NT2/D1 (cell line): ENCODE measurements around the gene TSC2.

Experiments used
- DNase-seq: peaks from one replicate; pipeline ENCODE4 v3.0.0-alpha.2; 2011; ENCODE audit warnings: low read depth, low spot score
- H3K27me3 ChIP-seq: 2 replicates; pipeline ENCODE4 v1.6.0; 2011; ENCODE audit warnings: mild to moderate bottlenecking; ENCODE audit not compliant: insufficient read length, insufficient read depth
- H3K36me3 ChIP-seq: 2 replicates; pipeline ENCODE4 v1.6.1; 2011; ENCODE audit warnings: mild to moderate bottlenecking, low read length, mixed read lengths; ENCODE audit not compliant: insufficient read depth, insufficient read length
- H3K4me1 ChIP-seq: 2 replicates; pipeline ENCODE4 v1.5.1; 2011; ENCODE audit not compliant: insufficient read depth, insufficient read length
- H3K4me3 ChIP-seq: 2 replicates; pipeline ENCODE4 v1.5.1; 2011; ENCODE audit warnings: low read depth; ENCODE audit not compliant: insufficient read length
- H3K9ac ChIP-seq: 2 replicates; pipeline ENCODE4 v1.6.0; 2011; ENCODE audit warnings: low read depth; ENCODE audit not compliant: insufficient read length
- H3K9me3 ChIP-seq: 2 replicates; pipeline ENCODE4 v1.5.1; 2011; ENCODE audit warnings: mild to moderate bottlenecking, low read length; ENCODE audit not compliant: insufficient read depth
- SUZ12 ChIP-seq: IDR thresholded peaks from 2 replicates; pipeline ENCODE4 v1.6.1; 2011; ENCODE audit not compliant: insufficient read length, insufficient read depth; ENCODE audit errors: extremely low read depth
- YY1 ChIP-seq: IDR thresholded peaks from 2 replicates; pipeline ENCODE4 v1.6.1; 2011; ENCODE audit not compliant: insufficient read length, insufficient read depth
- ZNF274 ChIP-seq: IDR thresholded peaks from 2 replicates; pipeline ENCODE4 v1.6.1; 2011; ENCODE audit warnings: mild to moderate bottlenecking, low read depth, low read length

The TSC2 gene

DNA sequence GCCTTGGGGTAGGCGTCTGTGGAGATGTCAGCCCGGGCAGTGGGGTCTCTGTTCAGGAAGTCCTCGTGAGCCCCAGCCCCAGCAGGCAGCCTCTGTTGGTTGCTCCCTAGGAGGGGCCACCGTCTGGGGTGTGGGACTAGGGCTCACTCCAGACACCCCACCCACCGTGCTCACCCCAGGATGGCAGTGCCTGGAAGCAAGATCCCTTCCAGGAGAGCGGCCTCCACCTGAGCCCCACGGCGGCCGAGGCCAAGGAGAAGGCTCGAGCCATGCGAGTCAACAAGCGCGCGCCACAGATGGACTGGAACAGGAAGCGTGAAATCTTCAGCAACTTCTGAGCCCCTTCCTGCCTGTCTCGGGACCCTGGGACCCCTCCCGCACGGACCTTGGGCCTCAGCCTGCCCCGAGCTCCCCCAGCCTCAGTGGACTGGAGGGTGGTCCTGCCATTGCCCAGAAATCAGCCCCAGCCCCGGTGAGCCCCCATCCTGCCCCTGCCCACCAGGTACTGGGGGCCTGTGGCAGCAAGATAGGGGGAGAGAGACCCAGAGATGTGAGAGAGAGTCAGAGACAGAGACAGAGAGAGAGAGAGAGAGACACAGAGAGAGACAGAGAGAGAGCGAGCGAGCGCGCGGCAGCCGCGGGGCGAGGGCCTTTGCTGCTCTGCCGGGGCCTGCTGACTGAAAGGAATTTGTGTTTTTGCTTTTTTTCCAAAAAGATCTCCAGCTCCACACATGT is 10.0 kb upstream of the TSC2 start:
- TF ChIP-seq ZNF274, result no peak
- no peak for TF ChIP-seq SUZ12
- TF ChIP-seq YY1, result no peak
- DNase-seq, result no peak
- Histone ChIP-seq H3K9ac (no peak overlapping the region), H3K27me3 (no peaks in the 10 kb centered on the region), H3K36me3 (peaks cover 35% of the 10 kb centered on the region), H3K4me3 (no peak overlapping the region), H3K9me3 (no peaks in the 10 kb centered on the region), H3K4me1 (peaks cover 52% of the 10 kb centered on the region)

DNA sequence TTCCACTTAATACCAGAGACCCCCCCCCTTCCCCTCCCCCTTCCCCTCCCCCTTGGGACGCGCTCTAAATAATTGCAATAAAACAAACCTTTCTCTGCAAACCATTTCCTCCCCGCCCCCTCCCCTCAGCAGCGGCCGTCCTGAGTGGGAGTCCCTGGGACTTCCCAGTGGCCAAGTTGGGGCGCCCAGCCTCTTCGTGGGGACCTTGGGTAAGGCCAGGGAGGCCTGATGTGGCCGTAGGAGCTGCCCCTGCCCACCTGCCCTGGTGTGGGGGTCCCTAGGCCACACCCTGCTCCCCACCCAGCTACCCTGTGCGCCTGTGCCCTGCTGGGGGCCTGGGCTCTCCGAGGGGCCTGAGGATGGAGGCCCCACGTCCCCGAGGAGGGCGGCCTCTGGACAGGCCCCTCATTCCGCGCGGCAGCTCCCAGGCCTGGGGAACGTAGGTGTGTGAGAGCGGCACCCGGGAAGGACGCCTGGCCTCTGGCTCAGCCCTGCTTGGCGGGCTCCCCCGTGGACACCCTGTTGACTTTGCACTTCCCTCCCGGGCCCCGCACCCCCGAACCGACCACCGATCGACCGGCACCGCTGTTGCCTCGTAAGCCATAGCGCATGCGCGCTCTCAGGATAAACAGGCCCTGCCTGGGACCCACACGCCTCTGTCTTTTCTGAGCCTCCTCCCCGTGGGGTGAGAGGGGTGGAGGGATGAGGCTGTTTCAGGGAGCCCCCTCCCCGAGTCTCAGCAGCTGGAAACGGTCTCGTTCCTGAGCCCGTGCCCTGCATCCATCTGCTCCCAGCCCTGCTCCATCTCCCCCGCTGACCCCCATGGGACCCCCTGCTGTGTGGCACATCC is 9.2 kb upstream of the TSC2 start:
- Histone ChIP-seq H3K9me3 (no peaks in the 10 kb centered on the region), H3K4me1 (peaks cover 51% of the 10 kb centered on the region), H3K36me3 (peaks cover 42% of the 10 kb centered on the region), H3K4me3 (no peak overlapping the region), H3K27me3 (no peaks in the 10 kb centered on the region), H3K9ac (peak overlapping the region; percentile 69)
- no peak for DNase-seq
- TF ChIP-seq SUZ12, result no peak
- no peak for TF ChIP-seq YY1
- no peak for TF ChIP-seq ZNF274

GRCh38 chr16:2039274-2040031 is 8.3 kb upstream of the TSC2 start:
- no peak for DNase-seq
- TF ChIP-seq YY1 (no peak), SUZ12 (no peak), ZNF274 (no peak)
- Histone ChIP-seq H3K4me1 (peaks cover 51% of the 10 kb centered on the region), H3K27me3 (no peaks in the 10 kb centered on the region), H3K4me3 (no peak overlapping the region), H3K9ac (peak overlapping the region; percentile 69), H3K9me3 (no peaks in the 10 kb centered on the region), H3K36me3 (peaks cover 43% of the 10 kb centered on the region)

- H3K36me3 ChIP-seq, result peaks cover 48% of the 10 kb centered on the region
- no peak for TF ChIP-seq SUZ12
- TF ChIP-seq ZNF274, result no peak
- no peak for TF ChIP-seq YY1
These were observed 7.6 kb upstream of the TSC2 start for GRCh38 chr16:2040041-2040786.

GRCh38 chr16:2040787-2041522 is 6.8 kb upstream of the TSC2 start:
- no peaks in the 10 kb centered on the region for H3K27me3 ChIP-seq
- peaks cover 51% of the 10 kb centered on the region for H3K36me3 ChIP-seq
- no peak for DNase-seq
- no peak for TF ChIP-seq ZNF274
- no peak for TF ChIP-seq YY1
- no peak for TF ChIP-seq SUZ12
- H3K4me1 ChIP-seq, result peaks cover 37% of the 10 kb centered on the region
- no peak overlapping the region for H3K4me3 ChIP-seq
- H3K9ac ChIP-seq, result peak overlapping the region; percentile 38
- H3K9me3 ChIP-seq, result no peaks in the 10 kb centered on the region

More at GRCh38 chr16:2040041-2040786, 7.6 kb upstream of the TSC2 start:
- Histone ChIP-seq H3K4me3 (no peak overlapping the region), H3K9ac (peak overlapping the region; percentile 38), H3K9me3 (no peaks in the 10 kb centered on the region), H3K27me3 (no peaks in the 10 kb centered on the region), H3K4me1 (peaks cover 44% of the 10 kb centered on the region)
- DNase-seq, result no peak
